ENCODE results near the gene TMA7. TPM values are rescaled to one million over a fixed set of nuclear protein-coding genes. Genes with fewer than 3 reads are reported as not detected.
"Not testable (repeated sequence)": the region's sequence is repeated elsewhere in the genome, so short reads cannot be mapped to it uniquely, and the experiment has no call there.

TMA7 gene
- total RNA-seq, 2 donors from 2014 or later, result 194 to 286 TPM

GRCh38 chr3:48475188-48475587 is 35.1 kb downstream of the TMA7 start:
- H3K27me3 ChIP-seq, result no peaks in the 10 kb centered on the region
- no peaks in the 10 kb centered on the region for H3K36me3 ChIP-seq
- H3K4me3 ChIP-seq, result no peak overlapping the region
- DNase-seq (ENCODE audit: low spot score), result no peak
- H3K27ac ChIP-seq, result no peak overlapping the region
- H3K9me3 ChIP-seq, result no peaks in the 10 kb centered on the region
- TF ChIP-seq, protein P1, sequence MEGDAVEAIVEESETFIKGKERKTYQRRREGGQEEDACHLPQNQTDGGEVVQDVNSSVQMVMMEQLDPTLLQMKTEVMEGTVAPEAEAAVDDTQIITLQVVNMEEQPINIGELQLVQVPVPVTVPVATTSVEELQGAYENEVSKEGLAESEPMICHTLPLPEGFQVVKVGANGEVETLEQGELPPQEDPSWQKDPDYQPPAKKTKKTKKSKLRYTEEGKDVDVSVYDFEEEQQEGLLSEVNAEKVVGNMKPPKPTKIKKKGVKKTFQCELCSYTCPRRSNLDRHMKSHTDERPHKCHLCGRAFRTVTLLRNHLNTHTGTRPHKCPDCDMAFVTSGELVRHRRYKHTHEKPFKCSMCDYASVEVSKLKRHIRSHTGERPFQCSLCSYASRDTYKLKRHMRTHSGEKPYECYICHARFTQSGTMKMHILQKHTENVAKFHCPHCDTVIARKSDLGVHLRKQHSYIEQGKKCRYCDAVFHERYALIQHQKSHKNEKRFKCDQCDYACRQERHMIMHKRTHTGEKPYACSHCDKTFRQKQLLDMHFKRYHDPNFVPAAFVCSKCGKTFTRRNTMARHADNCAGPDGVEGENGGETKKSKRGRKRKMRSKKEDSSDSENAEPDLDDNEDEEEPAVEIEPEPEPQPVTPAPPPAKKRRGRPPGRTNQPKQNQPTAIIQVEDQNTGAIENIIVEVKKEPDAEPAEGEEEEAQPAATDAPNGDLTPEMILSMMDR (IDR thresholded peaks at IDR 0.05), result no peak
- peaks cover 0 to 36% of the 10 kb centered on the region in 2 donors for H3K4me1 ChIP-seq

DNA sequence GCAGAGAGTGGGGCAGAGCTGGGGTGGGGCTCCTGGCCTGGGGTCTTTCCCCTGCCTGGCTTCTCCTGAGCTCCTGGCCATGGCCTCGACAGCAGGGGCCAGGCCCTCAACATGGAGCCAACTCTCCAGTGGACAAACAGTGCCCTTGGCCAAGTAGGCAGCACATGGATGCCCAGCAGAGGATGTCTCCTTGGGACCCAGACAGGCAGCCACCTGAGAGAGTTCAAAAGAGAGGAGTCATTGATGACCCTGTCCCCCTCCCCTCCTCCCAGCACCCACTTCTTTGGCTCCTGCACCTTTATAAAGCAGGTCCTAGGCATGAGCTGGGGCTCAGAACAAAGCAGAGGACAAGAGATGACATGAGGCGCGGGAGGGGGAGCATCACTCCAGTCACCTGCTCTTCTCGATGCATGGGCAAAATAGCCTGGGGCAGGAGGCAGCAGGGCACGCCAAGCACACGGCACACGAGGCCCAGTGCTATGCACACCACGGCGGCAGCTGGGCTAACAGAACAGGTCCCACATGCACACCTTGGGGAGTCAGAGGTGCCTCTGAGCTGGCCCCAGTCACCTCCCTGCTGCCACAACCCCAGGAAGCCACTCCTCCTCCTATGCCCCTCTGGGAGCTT is 36.5 kb downstream of the TMA7 start:
- no peaks in the 10 kb centered on the region for H3K9me3 ChIP-seq
- peaks cover 0 to 24% of the 10 kb centered on the region in 2 donors for H3K4me1 ChIP-seq
- no peak for DNase-seq (ENCODE audit: low spot score)
- H3K4me3 ChIP-seq, result no peak overlapping the region
- no peaks in the 10 kb centered on the region for H3K36me3 ChIP-seq
- no peak overlapping the region for H3K27ac ChIP-seq
- no peaks in the 10 kb centered on the region for H3K27me3 ChIP-seq
- TF ChIP-seq, protein P1 (IDR thresholded peaks at IDR 0.05), result no peak

GRCh38 chr3:48477959-48478520 is 38.0 kb downstream of the TMA7 start:
- Histone ChIP-seq H3K4me3 (no peak overlapping the region), H3K4me1 (peaks cover 0 to 14% of the 10 kb centered on the region in 2 donors), H3K36me3 (no peaks in the 10 kb centered on the region), H3K9me3 (no peaks in the 10 kb centered on the region), H3K27me3 (no peaks in the 10 kb centered on the region), H3K27ac (peak overlapping the region in 1 of 2 donors; percentile 7)
- DNase-seq (ENCODE audit: low spot score), result no peak
- TF ChIP-seq, protein P1 (IDR thresholded peaks at IDR 0.05), result no peak

DNA sequence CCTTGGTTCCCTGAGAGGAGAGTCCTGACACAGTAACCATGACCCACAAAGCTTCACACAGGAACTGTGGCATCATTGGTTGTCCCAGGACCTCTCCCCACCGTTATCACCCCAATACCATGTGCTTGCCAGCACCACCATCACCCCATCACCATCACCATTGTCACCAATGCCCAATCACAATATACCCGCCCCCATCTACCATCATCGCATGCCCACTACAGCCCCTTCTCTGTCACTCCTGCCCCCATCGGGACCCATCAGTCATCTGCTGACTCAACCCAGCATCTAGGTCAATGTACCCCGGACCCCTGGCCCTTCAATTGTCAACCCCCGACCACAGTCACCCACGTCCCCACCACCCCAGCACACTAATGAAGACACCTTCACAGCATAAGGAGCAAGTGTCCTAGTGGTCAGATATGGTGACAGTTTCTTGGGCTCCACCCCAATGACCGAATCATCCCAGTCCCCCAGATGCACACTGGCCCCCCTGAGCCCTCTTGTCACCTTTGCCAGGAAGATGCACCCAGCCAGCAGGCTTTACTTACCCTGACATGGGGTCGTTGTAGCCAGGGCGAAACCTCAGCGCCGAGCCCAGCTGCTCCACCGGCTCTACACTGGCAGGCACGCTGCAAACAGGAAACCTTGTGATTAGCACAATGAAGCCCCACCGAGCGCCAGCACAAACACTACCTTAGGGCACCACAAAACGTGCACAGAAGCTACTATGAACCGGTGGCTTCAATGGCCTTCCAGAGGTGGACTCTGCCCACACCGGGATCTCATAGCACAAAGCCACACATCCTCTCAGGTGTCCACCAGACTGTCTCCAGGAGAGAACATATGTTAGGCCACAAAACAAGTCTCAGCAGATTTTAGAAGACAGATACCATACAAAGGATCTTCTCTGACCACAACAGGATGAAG is 38.8 kb downstream of the TMA7 start:
- TF ChIP-seq, protein P1 (IDR thresholded peaks at IDR 0.05), result no peak
- Histone ChIP-seq H3K36me3 (no peaks in the 10 kb centered on the region), H3K4me1 (peaks cover 0 to 7% of the 10 kb centered on the region in 2 donors), H3K4me3 (no peak overlapping the region), H3K27me3 (no peaks in the 10 kb centered on the region), H3K9me3 (no peaks in the 10 kb centered on the region), H3K27ac (no peak overlapping the region)
- no peak for DNase-seq (ENCODE audit: low spot score)

- H3K9me3 ChIP-seq, result not testable (repeated sequence)
Measured at GRCh38 chr3:48480891-48481290, 40.8 kb downstream of the TMA7 start.

GRCh38 chr3:48482822-48483221 is 42.8 kb downstream of the TMA7 start:
- H3K9me3 ChIP-seq; H3K27me3 ChIP-seq; DNase-seq (ENCODE audit: low spot score); H3K27ac ChIP-seq; H3K36me3 ChIP-seq; H3K4me3 ChIP-seq; H3K4me1 ChIP-seq: not testable (repeated sequence)

More at GRCh38 chr3:48480891-48481290, 40.8 kb downstream of the TMA7 start:
- H3K4me3 ChIP-seq; H3K27me3 ChIP-seq; H3K36me3 ChIP-seq; H3K4me1 ChIP-seq; DNase-seq (ENCODE audit: low spot score); H3K27ac ChIP-seq: not testable (repeated sequence)
